Measurements from ENCODE around the gene RPS10. TPM values are rescaled to one million over a fixed set of nuclear protein-coding genes. Genes with fewer than 3 reads are reported as not detected.

Gene RPS10
- total and polyA plus RNA-seq, 2 experiments from 2014 or later = 1,755 to 2,175 TPM

GRCh38 chr6:34412643-34413214 is 13.1 kb downstream of the RPS10 start:
- Histone ChIP-seq H3K4me3 (no peak overlapping the region), H3F3A (replicated peaks; ENCODE audit: low read depth) (peaks cover 21% of the 10 kb centered on the region), H3K27ac (ENCODE audit: low read depth) (peak overlapping the region; percentile 72; the same call in 1 of the 2 replicates), H3K9me2 (ENCODE audit: insufficient read depth) (no peaks in the 10 kb centered on the region), H3K4me1 (ENCODE audit: insufficient read depth) (no peaks in the 10 kb centered on the region), H4K20me1 (replicated peaks; ENCODE audit: insufficient read depth) (peaks cover 26% of the 10 kb centered on the region; the same call in 1 of the 2 replicates), H3K27me3 (ENCODE audit: insufficient read depth) (no peaks in the 10 kb centered on the region), H3K79me2 (replicated peaks; ENCODE audit: insufficient read depth) (no peaks in the 10 kb centered on the region; the same call in 1 of the 2 replicates), H3K4me2 (no peak overlapping the region), H3K36me3 (ENCODE audit: insufficient read depth) (peaks cover 14% of the 10 kb centered on the region), H2AFZ (no peak overlapping the region)
- H3K4me1 Mint-ChIP-seq = no peaks in the 10 kb centered on the region
- peaks cover 32% of the 10 kb centered on the region for H3K36me3 Mint-ChIP-seq (ENCODE audit: low read depth)
- no peak overlapping the region for H3K27ac Mint-ChIP-seq
- peaks cover 2% of the 10 kb centered on the region for H3K27me3 Mint-ChIP-seq (ENCODE audit: insufficient read depth, low read depth, poor library complexity)
- no peak for DNase-seq (ENCODE audit: low spot score)
- H3K9me3 Mint-ChIP-seq = no peaks in the 10 kb centered on the region; the same call in 2 of the 3 replicates
- ATAC-seq = no peak
- TF ChIP-seq JUNB (IDR thresholded peaks at IDR 0.05; ENCODE audit: unreplicated experiment) = no peak
- TF ChIP-seq ZNF331 (CRISPR knock-in tag; IDR thresholded peaks at IDR 0.05; ENCODE audit: low read depth) = no peak
- no peak for TF ChIP-seq NANOG (IDR thresholded peaks at IDR 0.05; ENCODE audit: borderline replicate concordance)
- TF ChIP-seq, protein P1, sequence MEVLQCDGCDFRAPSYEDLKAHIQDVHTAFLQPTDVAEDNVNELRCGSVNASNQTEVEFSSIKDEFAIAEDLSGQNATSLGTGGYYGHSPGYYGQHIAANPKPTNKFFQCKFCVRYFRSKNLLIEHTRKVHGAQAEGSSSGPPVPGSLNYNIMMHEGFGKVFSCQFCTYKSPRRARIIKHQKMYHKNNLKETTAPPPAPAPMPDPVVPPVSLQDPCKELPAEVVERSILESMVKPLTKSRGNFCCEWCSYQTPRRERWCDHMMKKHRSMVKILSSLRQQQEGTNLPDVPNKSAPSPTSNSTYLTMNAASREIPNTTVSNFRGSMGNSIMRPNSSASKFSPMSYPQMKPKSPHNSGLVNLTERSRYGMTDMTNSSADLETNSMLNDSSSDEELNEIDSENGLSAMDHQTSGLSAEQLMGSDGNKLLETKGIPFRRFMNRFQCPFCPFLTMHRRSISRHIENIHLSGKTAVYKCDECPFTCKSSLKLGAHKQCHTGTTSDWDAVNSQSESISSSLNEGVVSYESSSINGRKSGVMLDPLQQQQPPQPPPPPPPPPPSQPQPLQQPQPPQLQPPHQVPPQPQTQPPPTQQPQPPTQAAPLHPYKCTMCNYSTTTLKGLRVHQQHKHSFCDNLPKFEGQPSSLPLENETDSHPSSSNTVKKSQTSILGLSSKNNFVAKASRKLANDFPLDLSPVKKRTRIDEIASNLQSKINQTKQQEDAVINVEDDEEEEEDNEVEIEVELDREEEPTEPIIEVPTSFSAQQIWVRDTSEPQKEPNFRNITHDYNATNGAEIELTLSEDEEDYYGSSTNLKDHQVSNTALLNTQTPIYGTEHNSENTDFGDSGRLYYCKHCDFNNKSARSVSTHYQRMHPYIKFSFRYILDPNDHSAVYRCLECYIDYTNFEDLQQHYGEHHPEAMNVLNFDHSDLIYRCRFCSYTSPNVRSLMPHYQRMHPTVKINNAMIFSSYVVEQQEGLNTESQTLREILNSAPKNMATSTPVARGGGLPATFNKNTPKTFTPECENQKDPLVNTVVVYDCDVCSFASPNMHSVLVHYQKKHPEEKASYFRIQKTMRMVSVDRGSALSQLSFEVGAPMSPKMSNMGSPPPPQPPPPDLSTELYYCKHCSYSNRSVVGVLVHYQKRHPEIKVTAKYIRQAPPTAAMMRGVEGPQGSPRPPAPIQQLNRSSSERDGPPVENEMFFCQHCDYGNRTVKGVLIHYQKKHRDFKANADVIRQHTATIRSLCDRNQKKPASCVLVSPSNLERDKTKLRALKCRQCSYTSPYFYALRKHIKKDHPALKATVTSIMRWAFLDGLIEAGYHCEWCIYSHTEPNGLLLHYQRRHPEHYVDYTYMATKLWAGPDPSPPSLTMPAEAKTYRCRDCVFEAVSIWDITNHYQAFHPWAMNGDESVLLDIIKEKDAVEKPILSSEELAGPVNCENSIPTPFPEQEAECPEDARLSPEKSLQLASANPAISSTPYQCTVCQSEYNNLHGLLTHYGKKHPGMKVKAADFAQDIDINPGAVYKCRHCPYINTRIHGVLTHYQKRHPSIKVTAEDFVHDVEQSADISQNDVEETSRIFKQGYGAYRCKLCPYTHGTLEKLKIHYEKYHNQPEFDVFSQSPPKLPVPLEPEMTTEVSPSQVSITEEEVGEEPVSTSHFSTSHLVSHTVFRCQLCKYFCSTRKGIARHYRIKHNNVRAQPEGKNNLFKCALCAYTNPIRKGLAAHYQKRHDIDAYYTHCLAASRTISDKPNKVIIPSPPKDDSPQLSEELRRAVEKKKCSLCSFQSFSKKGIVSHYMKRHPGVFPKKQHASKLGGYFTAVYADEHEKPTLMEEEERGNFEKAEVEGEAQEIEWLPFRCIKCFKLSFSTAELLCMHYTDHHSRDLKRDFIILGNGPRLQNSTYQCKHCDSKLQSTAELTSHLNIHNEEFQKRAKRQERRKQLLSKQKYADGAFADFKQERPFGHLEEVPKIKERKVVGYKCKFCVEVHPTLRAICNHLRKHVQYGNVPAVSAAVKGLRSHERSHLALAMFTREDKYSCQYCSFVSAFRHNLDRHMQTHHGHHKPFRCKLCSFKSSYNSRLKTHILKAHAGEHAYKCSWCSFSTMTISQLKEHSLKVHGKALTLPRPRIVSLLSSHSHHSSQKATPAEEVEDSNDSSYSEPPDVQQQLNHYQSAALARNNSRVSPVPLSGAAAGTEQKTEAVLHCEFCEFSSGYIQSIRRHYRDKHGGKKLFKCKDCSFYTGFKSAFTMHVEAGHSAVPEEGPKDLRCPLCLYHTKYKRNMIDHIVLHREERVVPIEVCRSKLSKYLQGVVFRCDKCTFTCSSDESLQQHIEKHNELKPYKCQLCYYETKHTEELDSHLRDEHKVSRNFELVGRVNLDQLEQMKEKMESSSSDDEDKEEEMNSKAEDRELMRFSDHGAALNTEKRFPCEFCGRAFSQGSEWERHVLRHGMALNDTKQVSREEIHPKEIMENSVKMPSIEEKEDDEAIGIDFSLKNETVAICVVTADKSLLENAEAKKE (CRISPR knock-in tag; IDR thresholded peaks at IDR 0.05) = no peak
- no peak for TF ChIP-seq STAT1 (IDR thresholded peaks at IDR 0.05; ENCODE audit: unreplicated experiment)
- TF ChIP-seq POLR2AphosphoS5 (IDR thresholded peaks at IDR 0.05; ENCODE audit: low read depth) = no peak
- no peak for TF ChIP-seq CREB1 (CRISPR knock-in tag; IDR thresholded peaks at IDR 0.05; ENCODE audit: low read depth)
- TF ChIP-seq, protein P2, sequence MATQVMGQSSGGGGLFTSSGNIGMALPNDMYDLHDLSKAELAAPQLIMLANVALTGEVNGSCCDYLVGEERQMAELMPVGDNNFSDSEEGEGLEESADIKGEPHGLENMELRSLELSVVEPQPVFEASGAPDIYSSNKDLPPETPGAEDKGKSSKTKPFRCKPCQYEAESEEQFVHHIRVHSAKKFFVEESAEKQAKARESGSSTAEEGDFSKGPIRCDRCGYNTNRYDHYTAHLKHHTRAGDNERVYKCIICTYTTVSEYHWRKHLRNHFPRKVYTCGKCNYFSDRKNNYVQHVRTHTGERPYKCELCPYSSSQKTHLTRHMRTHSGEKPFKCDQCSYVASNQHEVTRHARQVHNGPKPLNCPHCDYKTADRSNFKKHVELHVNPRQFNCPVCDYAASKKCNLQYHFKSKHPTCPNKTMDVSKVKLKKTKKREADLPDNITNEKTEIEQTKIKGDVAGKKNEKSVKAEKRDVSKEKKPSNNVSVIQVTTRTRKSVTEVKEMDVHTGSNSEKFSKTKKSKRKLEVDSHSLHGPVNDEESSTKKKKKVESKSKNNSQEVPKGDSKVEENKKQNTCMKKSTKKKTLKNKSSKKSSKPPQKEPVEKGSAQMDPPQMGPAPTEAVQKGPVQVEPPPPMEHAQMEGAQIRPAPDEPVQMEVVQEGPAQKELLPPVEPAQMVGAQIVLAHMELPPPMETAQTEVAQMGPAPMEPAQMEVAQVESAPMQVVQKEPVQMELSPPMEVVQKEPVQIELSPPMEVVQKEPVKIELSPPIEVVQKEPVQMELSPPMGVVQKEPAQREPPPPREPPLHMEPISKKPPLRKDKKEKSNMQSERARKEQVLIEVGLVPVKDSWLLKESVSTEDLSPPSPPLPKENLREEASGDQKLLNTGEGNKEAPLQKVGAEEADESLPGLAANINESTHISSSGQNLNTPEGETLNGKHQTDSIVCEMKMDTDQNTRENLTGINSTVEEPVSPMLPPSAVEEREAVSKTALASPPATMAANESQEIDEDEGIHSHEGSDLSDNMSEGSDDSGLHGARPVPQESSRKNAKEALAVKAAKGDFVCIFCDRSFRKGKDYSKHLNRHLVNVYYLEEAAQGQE (IDR thresholded peaks at IDR 0.05; ENCODE audit: unreplicated experiment) = no peak
- no peak for TF ChIP-seq CTCF (conservative IDR thresholded peaks at IDR 0.05; ENCODE audit: low read depth in 2 of 2)
- no peak for TF ChIP-seq ETS1 (IDR thresholded peaks at IDR 0.05)
- no peak for TF ChIP-seq EZH2 (IDR thresholded peaks at IDR 0.05; ENCODE audit: low read depth, unreplicated experiment)
- TF ChIP-seq ZNF114 (CRISPR knock-in tag; IDR thresholded peaks at IDR 0.05) = no peak
- no peak for TF ChIP-seq EZH2phosphoT487 (IDR thresholded peaks at IDR 0.05; ENCODE audit: unreplicated experiment)
- no peak overlapping the region for H3K4me3 Mint-ChIP-seq

All from GM23338 (cell line).